ENCODE measurements around the gene CRAMP1. TPM values are rescaled to one million over a fixed set of nuclear protein-coding genes. Genes with fewer than 3 reads are reported as not detected.

Gene CRAMP1
- total RNA-seq, 4 donors from 2014 or later: 5.2 to 9.9 (median 8.0) TPM

- Histone ChIP-seq H3K4me3 (no peak overlapping the region), H3K27me3 (no peaks in the 10 kb centered on the region), H3K4me1 (no peaks in the 10 kb centered on the region), H3K27ac (no peak overlapping the region), H3K9me3 (no peaks in the 10 kb centered on the region), H3K36me3 (peaks cover 0 to 41% (median 0%) of the 10 kb centered on the region in 3 donors)
- 82 to 89% methylated on average over 10 of the region's 12 CpGs for WGBS, 2 donors
- no peak for DNase-seq
- intact Hi-C loops (cut with DNase I): no loop called here
- TF ChIP-seq, protein P1, sequence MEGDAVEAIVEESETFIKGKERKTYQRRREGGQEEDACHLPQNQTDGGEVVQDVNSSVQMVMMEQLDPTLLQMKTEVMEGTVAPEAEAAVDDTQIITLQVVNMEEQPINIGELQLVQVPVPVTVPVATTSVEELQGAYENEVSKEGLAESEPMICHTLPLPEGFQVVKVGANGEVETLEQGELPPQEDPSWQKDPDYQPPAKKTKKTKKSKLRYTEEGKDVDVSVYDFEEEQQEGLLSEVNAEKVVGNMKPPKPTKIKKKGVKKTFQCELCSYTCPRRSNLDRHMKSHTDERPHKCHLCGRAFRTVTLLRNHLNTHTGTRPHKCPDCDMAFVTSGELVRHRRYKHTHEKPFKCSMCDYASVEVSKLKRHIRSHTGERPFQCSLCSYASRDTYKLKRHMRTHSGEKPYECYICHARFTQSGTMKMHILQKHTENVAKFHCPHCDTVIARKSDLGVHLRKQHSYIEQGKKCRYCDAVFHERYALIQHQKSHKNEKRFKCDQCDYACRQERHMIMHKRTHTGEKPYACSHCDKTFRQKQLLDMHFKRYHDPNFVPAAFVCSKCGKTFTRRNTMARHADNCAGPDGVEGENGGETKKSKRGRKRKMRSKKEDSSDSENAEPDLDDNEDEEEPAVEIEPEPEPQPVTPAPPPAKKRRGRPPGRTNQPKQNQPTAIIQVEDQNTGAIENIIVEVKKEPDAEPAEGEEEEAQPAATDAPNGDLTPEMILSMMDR (IDR thresholded peaks at IDR 0.05): no peak
- no peak for TF ChIP-seq POLR2A (IDR thresholded peaks at IDR 0.05)
These were observed 15.6 kb upstream of the CRAMP1 start for GRCh38 chr16:1596516-1596915.

- no peak overlapping the region for H3K4me3 ChIP-seq
- no peaks in the 10 kb centered on the region for H3K27me3 ChIP-seq
- no peak for DNase-seq
- no peaks in the 10 kb centered on the region for H3K4me1 ChIP-seq
- WGBS, 2 donors: 100% methylated on average over 4 to 5 of the region's 13 CpGs
- intact Hi-C loops (cut with DNase I): no loop called here
- no peak overlapping the region for H3K27ac ChIP-seq
- no peak for TF ChIP-seq POLR2A (IDR thresholded peaks at IDR 0.05)
- TF ChIP-seq, protein P1 (IDR thresholded peaks at IDR 0.05): no peak
- H3K36me3 ChIP-seq: peaks cover 0 to 42% (median 0%) of the 10 kb centered on the region in 3 donors
- no peaks in the 10 kb centered on the region for H3K9me3 ChIP-seq
These were observed 15.0 kb upstream of the CRAMP1 start for GRCh38 chr16:1597154-1597553.

GRCh38 chr16:1601031-1601430, 11.1 kb upstream of the CRAMP1 start:
- H3K4me3 ChIP-seq: no peak overlapping the region
- no peaks in the 10 kb centered on the region for H3K9me3 ChIP-seq
- H3K27ac ChIP-seq: no peak overlapping the region
- intact Hi-C loops (cut with DNase I): no loop called here
- no peaks in the 10 kb centered on the region for H3K27me3 ChIP-seq
- WGBS, 2 donors: 87 to 88% methylated on average over 7 of the region's 7 CpGs
- DNase-seq: no peak
- H3K4me1 ChIP-seq: no peaks in the 10 kb centered on the region
- H3K36me3 ChIP-seq: peaks cover 0 to 46% (median 0%) of the 10 kb centered on the region in 3 donors
- TF ChIP-seq POLR2A (IDR thresholded peaks at IDR 0.05): no peak
- TF ChIP-seq, protein P1 (IDR thresholded peaks at IDR 0.05): no peak

DNA sequence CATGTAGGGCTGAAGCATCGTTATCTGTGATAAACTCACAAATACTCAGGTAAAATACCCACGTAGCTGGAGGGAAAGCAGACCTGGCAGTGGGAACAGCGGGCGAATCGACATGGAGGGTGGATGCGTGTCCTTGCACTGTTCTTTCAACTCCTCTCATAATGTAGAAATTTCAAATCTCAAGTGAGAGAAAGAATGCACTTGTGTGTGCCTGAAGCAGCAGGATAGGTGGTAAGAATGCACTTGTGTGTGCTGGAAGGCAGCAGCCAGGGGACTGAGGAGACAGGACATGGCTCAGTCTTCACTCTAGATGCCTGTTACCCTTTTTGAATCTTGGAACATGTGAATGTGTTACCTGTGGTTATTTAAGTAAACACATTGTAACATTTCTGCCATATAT, 10.7 kb upstream of the CRAMP1 start:
- Histone ChIP-seq H3K4me1 (no peaks in the 10 kb centered on the region), H3K4me3 (no peak overlapping the region), H3K36me3 (peaks cover 0 to 48% (median 0%) of the 10 kb centered on the region in 3 donors), H3K27me3 (no peaks in the 10 kb centered on the region), H3K27ac (no peak overlapping the region), H3K9me3 (no peaks in the 10 kb centered on the region)
- TF ChIP-seq, protein P1 (IDR thresholded peaks at IDR 0.05): no peak
- no peak for DNase-seq
- intact Hi-C loops (cut with DNase I): no loop called here
- 94% methylated on average over 6 of the region's 6 CpGs for WGBS, 2 donors

DNA sequence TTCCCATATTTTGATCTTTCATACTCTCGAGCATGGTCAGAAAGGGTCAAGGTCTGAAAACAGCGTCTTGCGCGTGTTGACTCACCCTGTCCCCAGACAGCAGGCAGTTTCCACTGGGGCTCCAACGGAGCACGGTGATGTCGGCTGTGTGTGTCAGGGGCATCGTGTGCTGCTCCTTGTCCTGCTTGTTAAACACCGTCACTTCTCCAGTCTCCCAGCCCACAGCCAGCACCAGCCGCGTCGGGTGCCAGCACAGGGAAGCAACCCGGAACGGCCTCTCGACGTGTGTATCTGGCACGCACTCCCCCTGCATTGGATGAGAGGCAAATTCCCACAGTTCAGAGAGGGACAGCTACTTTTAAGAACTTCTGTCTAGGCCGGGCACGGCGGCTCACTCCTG, 9.9 kb upstream of the CRAMP1 start:
- Histone ChIP-seq H3K27me3 (no peaks in the 10 kb centered on the region), H3K4me1 (no peaks in the 10 kb centered on the region), H3K36me3 (peaks cover 0 to 48% (median 0%) of the 10 kb centered on the region in 3 donors), H3K9me3 (no peaks in the 10 kb centered on the region), H3K27ac (no peak overlapping the region), H3K4me3 (no peak overlapping the region)
- no peak for TF ChIP-seq POLR2A (IDR thresholded peaks at IDR 0.05)
- TF ChIP-seq, protein P1 (IDR thresholded peaks at IDR 0.05): no peak
- intact Hi-C loops (cut with DNase I): no loop called here
- no peak for DNase-seq
- WGBS, 2 donors: 89 to 100% methylated on average over 5 to 14 of the region's 20 CpGs
